Lung (tissue), 12 donors: ENCODE data around the gene DAAM1. TPM values are rescaled to one million over a fixed set of nuclear protein-coding genes. Genes with fewer than 3 reads are reported as not detected.

Source experiments
- ATAC-seq: fragments of 200-7000 bp; cut with Tn5 transposase; one replicate; pipeline ENCODE4 v1.9.1; 2020; ENCODE audit warnings: moderate number of reproducible peaks; ENCODE audit not compliant: insufficient read depth, low FRiP score
- DNase-seq, 3 donors: peaks; one replicate each; pipeline ENCODE4 v3.0.0-alpha.2; 2013 to 2017
- H3K27ac ChIP-seq, 2 donors: one replicate each; pipeline ENCODE4 v1.5.1; 2013; ENCODE audit warnings: mild to moderate bottlenecking in 2 of 2, moderate library complexity in 2 of 2, control low read depth in 1 of 2, inconsistent platforms in 1 of 2, low read depth in 1 of 2, low read length in 1 of 2
- H3K27me3 ChIP-seq, 3 donors: one replicate each; pipeline ENCODE4 v1.5.1; 2013; ENCODE audit warnings: low read length in 2 of 3; ENCODE audit not compliant: control insufficient read depth in 3 of 3, insufficient read depth in 3 of 3
- H3K36me3 ChIP-seq, 4 donors: one replicate each; pipeline ENCODE4 v1.5.1; 2013; ENCODE audit warnings: low read length in 4 of 4, mild to moderate bottlenecking in 1 of 4, moderate library complexity in 1 of 4; ENCODE audit not compliant: control insufficient read depth in 4 of 4, insufficient read depth in 4 of 4
- H3K4me1 ChIP-seq, 5 donors: one replicate each; pipeline ENCODE4 v1.5.1; 2013; ENCODE audit warnings: low read length in 5 of 5, mild to moderate bottlenecking in 2 of 5, moderate library complexity in 1 of 5; ENCODE audit not compliant: control insufficient read depth in 5 of 5, insufficient read depth in 5 of 5
- H3K4me3 ChIP-seq: one replicate; pipeline ENCODE4 v1.5.1; 2013; ENCODE audit warnings: mild to moderate bottlenecking, control low read depth, moderate library complexity
- H3K9ac ChIP-seq, 2 donors: one replicate each; pipeline ENCODE4 v1.5.1; 2013; ENCODE audit warnings: low read length in 2 of 2, control low read depth in 1 of 2; ENCODE audit not compliant: insufficient read depth in 1 of 2
- H3K9me3 ChIP-seq, 4 donors: one replicate each; pipeline ENCODE4 v1.5.1; 2013; ENCODE audit warnings: low read length in 3 of 4, mild to moderate bottlenecking in 1 of 4, moderate library complexity in 1 of 4; ENCODE audit not compliant: control insufficient read depth in 4 of 4, insufficient read depth in 3 of 4
- CTCF ChIP-seq: IDR thresholded peaks from 2 replicates; pipeline ENCODE4 v1.5.1; 2012; ENCODE audit warnings: mild to moderate bottlenecking; ENCODE audit errors: control extremely low read depth, extremely low read depth
- WGBS, 2 donors: extraction: QIAGEN DNeasy Blood & Tissue Kit; methylation state at CpG; one replicate each; pipeline ENCODE4 v1.1.7; 2013; 5-methylcytosine and 5-hydroxymethylcytosine counted together
- polyA plus RNA-seq, 2 donors: library from polyadenylated mRNA; stranded (reverse); fragments of 200-250 nt; gene quantifications; one replicate each; pipeline ENCODE4 v1.2.1, GENCODE V29; 2013
- total RNA-seq, 2 donors: library from RNA; depleted of rRNA in 1 of 2; stranded (reverse); fragments of >200 nt in 1 of 2; gene quantifications; one replicate each; pipeline ENCODE4 v1.2.1, GENCODE V29; 2014 to 2021
- donor health status: control.
- donor health status: control.
- donor health status: Bipolar disorder and iron deficiency.
- donor health status: healthy.
- donor health status: DM: yes; HTN: yes; CAD: no.

Gene DAAM1
- total and polyA plus RNA-seq, 4 donors = 10.3 to 84.6 (median 32.6) TPM

DNA sequence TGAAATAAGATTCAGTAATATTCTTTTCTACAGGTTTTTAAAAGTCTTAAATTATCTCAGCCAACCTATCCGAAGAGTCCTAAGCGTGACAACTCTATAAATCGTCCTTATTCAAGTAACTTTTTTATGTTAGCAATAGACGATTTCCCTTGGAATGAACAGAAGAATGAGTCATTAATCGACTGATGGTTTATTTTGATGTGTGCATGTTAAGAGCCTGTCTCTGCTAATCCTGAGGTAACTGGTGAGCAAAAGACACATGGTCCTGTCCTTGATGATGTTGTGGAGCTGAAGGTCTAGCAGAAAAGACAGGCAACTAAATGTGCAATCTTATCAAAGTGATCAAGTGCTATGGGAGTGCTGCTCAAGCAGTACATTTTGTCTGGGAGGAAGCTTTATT, 80.4 kb downstream of the DAAM1 start:
- ATAC-seq = no peak
- Histone ChIP-seq H3K9ac (no peak overlapping the region), H3K9me3 (no peaks in the 10 kb centered on the region), H3K4me1 (peaks cover 0 to 20% (median 0%) of the 10 kb centered on the region in 5 donors), H3K36me3 (peaks cover 4 to 25% (median 18%) of the 10 kb centered on the region in 4 donors), H3K27me3 (no peaks in the 10 kb centered on the region), H3K27ac (no peak overlapping the region), H3K4me3 (no peak overlapping the region)
- no peak for DNase-seq
- no peak for TF ChIP-seq CTCF
- 95 to 96% methylated on average over 5 of the region's 5 CpGs for WGBS, 2 donors

GRCh38 chr14:59269466-59269865, 81.0 kb downstream of the DAAM1 start:
- TF ChIP-seq CTCF = no peak
- no peaks in the 10 kb centered on the region for H3K9me3 ChIP-seq
- H3K4me3 ChIP-seq = no peak overlapping the region
- peaks cover 0 to 23% (median 0%) of the 10 kb centered on the region in 5 donors for H3K4me1 ChIP-seq
- no peak overlapping the region for H3K9ac ChIP-seq
- peaks cover 4 to 23% (median 17%) of the 10 kb centered on the region in 4 donors for H3K36me3 ChIP-seq
- DNase-seq = no peak
- H3K27ac ChIP-seq = peak overlapping the region in 1 of 2 donors; percentile 33
- WGBS, 2 donors = 88 to 89% methylated on average over 3 of the region's 3 CpGs
- no peaks in the 10 kb centered on the region for H3K27me3 ChIP-seq
- ATAC-seq = no peak

- 88 to 92% methylated on average over 2 of the region's 2 CpGs for WGBS, 2 donors
- Histone ChIP-seq H3K36me3 (peaks cover 1 to 12% (median 7%) of the 10 kb centered on the region in 4 donors), H3K27ac (no peak overlapping the region), H3K4me1 (peaks cover 0 to 26% (median 0%) of the 10 kb centered on the region in 5 donors), H3K9me3 (no peaks in the 10 kb centered on the region), H3K9ac (no peak overlapping the region), H3K27me3 (no peaks in the 10 kb centered on the region), H3K4me3 (no peak overlapping the region)
- no peak for DNase-seq
- TF ChIP-seq CTCF = no peak
- ATAC-seq = no peak
These were observed 82.8 kb downstream of the DAAM1 start for GRCh38 chr14:59271256-59271655.

DNA sequence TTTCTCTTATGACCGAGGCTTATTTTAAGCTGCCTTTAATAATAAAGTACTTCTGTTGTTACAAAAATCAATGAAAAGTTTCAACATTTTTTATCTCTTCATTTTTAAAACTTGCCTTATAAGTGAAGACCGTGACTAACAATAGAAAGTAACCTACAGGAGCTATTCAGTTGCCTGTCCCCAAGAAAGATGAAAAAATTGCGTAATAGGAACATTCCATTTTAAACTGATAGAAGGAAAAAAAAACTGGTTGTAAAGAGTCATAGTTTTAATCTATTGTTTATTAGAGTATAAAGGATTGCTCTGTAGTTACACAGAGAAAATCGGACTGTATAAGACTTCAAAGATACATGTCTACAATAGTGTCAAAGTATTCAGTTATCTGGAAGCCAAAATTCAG, 83.3 kb downstream of the DAAM1 start:
- peaks cover 1 to 12% (median 5%) of the 10 kb centered on the region in 4 donors for H3K36me3 ChIP-seq
- no peak for TF ChIP-seq CTCF
- no peak overlapping the region for H3K27ac ChIP-seq
- WGBS, 2 donors = 73 to 83% methylated on average over 4 of the region's 4 CpGs
- ATAC-seq = no peak
- peaks cover 0 to 29% (median 0%) of the 10 kb centered on the region in 5 donors for H3K4me1 ChIP-seq
- DNase-seq = no peak
- no peaks in the 10 kb centered on the region for H3K27me3 ChIP-seq
- H3K9me3 ChIP-seq = no peaks in the 10 kb centered on the region
- H3K9ac ChIP-seq = no peak overlapping the region
- no peak overlapping the region for H3K4me3 ChIP-seq
